HG03342 (cell line): ENCODE measurements around the gene EXOSC3.
"Not testable (repeated sequence)": the region's sequence is repeated elsewhere in the genome, so short reads cannot be mapped to it uniquely, and the experiment has no call there.

ENCODE experiments used
- ATAC-seq: cut with Tn5 transposase; IDR thresholded peaks from one replicate; pipeline ENCODE4 v1.9.1; 2021; ENCODE audit warnings: mild to moderate bottlenecking, moderate library complexity; ENCODE audit not compliant: unreplicated experiment

EXOSC3 gene

DNA sequence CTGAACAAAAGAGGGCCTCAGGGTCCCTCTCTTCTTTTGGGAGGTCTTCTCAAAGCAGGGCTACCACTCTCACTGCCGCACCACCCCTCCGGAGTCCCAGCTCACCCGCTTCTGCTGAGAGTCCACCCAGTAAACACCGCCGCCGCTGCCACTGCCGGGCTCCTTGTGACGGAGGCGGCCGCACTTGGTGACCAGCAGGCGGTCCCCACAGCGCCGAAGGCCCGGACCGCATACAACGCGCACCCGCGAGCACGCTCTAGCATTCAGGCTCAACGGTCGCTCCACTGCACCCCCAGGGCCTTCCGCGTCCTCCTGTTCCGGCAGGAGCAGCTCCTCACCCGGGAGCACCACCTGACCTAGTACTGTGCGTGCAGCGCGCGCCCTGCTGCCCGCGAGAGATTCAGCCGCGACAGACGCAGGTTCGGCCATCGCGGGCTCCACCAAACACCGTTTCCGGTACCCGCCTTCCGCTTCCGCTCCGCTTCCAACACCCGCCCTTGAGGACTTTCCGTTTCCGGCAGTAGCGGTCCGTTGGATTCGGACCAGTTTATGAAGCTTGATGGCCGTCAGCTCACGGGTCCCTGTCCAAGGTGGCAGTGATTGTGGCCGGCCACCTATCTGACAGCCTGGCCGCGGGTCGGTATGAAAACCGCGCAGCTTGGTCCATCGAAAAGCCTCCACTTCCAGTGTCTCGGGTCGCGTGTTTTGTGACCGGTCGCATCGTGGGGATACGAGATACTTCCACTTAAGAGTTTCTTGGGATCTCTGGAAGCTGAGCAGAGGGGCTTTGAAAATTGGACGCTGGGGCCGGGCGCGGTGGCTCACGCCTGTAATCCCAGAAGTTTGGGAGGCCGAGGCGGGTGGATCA, at the start of gene EXOSC3:
Gene EXOSC3 (minus strand): TSS at position 449 of the 868 bp plus-strand sequence. CDS start 20 bp downstream, at position 429.
- peak; percentile 91 for ATAC-seq

- no peak for ATAC-seq
These were observed 42.8 kb upstream of the EXOSC3 start for GRCh38 chr9:37827483-37828165.

DNA sequence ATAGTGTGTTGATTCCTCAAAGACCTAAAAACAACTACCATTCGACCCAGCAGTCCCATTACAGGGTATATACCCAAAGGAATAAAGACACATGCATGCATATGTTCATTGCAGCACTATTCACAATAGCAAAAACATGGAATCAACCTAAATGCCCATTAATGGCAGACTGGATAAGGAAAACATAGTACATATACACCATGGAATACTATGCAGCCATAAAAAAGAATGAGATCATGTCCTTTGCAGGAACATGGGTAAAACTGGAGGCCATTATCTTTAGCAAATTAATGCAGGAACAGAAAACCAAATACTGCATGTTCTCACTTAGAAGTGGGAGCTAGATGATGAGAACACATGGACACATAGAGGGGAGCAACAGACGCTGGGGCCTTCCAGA, 40.3 kb upstream of the EXOSC3 start:
- not testable (repeated sequence) for ATAC-seq

- no peak for ATAC-seq
These were observed 35.3 kb upstream of the EXOSC3 start for GRCh38 chr9:37820142-37820541.

DNA sequence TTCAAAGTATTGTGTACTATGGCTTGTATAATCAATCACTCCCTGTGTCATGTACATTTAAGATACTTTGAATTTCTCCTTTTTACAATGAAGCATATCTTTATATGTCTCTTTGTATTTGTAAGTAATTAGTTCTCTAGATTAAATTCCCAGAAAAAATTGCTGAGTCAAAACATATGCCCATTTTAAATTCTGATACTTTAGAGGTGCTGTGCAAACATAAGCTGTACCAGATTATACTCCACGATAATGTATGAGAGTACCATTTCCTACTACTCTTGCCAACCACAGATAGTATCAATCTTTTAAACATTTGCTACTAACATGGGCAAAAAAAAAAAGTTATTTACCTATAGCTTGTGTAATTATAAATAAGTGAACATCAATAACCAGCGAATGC, 34.0 kb upstream of the EXOSC3 start:
- no peak for ATAC-seq

- ATAC-seq, result no peak
These were observed 28.0 kb upstream of the EXOSC3 start for GRCh38 chr9:37812773-37813379.

DNA sequence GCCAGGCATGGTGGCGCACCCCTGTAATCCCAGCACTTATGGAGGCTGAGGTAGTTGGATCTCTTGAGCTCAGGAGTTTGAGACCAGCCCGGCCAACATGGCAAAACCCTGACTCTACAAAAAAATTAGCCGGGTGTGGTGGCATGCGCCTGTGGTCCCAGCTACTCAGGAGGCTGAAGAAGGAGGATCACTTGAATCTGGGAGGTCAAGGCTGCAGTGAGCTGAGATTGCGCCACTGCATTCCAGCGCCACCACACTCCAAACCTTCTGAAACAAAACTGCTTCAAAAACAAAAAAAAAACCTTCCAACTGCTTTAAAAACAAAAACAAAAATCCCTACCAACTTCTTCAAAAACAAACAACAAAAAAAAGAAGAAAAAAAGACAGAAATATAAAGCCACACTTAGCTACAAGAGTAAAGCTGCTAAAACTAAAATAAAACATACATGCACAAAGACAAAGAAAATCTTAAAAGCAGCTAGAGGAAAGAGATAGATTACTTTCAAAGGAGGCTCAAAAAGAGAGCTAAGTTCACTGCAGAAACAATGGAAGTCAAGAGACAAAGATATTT, 27.1 kb upstream of the EXOSC3 start:
- no peak for ATAC-seq

DNA sequence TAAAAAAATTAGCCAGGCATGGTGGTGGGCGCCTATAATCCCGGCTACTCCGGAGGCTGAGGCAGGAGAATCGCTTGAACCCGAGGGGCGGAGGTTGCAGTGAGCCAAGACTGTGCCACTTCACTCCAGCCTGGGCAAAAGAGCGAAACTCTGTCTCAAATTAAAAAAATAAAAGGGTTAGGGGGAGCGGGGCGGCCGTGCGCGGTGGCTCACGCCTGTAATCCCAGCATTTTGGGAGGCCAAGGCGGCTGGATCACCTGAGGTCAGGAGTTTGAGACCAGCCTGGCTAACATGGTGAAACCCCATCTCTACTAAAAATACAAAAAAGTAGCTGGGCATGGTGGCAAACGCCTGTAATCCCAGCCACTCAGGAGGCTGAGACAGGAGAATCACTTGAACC, 24.8 kb upstream of the EXOSC3 start:
- ATAC-seq, result not testable (repeated sequence)

GRCh38 chr9:37806271-37806670, 21.4 kb upstream of the EXOSC3 start:
- ATAC-seq, result no peak

GRCh38 chr9:37801959-37802711, 17.3 kb upstream of the EXOSC3 start:
- ATAC-seq, result no peak

DNA sequence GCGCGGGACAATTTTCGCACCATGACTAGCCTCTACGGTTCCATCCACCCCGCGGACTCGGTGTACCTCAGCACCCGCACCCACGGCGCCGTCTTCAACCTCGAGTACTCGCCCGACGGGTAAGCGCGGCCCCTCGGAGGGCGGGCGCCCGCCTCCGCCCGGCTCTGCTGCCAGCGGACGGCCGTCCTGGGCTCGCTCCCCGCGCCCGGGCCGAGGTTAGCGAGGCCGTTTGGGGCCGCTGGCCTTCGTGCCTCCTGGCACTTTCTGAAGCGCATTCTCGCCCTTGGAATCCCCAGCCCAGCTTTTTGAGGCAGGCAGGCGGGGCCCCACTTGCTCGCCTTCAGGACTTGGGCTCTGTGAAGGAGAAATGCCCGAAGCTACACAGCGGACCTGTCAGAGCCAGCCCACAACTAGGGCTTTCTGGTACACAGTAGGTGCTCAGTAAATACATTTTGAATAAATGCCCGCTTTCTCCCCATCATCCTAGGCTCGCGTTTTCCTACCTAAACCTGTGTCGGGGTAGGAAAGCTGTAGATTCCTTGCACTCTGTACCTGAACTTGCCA, 16.5 kb upstream of the EXOSC3 start:
- ATAC-seq, result peak; percentile 40

- peak; percentile 71 for ATAC-seq
These were observed 15.9 kb upstream of the EXOSC3 start, which contains the start of gene DCAF10 for GRCh38 chr9:37800631-37801286. TSS of gene DCAF10 (plus strand) at chr9:37800797. CDS start at chr9:37800867, 70 bp downstream.

DNA sequence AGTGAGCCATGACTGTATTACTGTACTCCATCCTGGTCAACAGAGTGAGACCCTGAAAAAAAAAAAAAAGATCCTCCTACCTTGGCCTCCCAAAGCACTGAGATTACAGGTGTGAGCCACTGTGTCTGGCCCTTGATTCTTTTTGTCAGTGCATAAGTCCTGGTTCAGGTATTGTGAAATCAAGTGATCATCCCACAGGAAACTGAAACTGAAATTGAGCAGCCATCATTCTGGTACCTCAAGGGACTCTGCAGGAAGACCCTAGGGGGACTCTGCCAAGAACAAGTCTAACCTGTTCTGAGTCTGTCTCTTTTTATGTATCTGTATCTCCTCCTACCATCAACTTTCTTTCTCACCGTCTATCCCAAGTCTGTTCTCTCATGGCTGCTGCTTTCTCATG, 13.8 kb upstream of the EXOSC3 start:
- ATAC-seq, result no peak

DNA sequence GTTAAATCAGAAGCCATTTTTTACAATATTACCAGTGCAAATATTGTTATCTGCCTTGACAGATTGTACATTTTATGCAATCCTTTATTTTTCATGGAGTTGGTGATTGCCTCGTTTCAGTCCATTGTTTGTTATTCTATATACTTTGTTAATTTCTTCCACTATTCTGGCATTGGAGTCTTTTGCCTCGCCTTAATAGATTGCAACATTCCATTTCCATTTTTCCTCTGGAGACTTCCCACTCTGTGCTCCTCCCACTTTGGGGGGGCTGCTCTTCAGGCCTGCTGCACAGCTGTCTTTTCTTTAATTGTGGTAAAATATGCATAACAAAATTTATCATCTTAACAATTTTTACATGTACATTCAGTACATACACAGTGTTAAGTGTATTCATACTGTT, 11.4 kb upstream of the EXOSC3 start:
- ATAC-seq, result no peak

DNA sequence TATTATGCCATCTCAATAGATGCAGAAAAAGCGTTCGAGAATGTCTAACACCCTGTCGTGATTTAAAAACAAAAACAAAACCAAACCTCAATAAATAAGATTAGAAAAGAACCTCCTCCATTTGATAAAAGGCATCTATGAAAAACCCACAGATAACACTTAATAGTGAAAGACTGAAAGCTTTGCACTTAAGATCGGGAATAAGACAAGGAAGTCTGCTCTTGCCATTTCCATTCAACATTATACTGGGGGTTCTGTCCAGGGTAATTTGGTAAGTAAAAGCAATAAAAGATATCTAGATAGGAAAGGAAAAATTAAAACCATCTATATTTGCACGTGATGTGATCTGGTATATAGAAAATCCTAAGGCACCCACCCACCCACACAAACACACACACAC, 7.3 kb upstream of the EXOSC3 start:
- ATAC-seq, result no peak

- ATAC-seq, result no peak
These were observed 5.2 kb upstream of the EXOSC3 start for GRCh38 chr9:37790096-37790495.

DNA sequence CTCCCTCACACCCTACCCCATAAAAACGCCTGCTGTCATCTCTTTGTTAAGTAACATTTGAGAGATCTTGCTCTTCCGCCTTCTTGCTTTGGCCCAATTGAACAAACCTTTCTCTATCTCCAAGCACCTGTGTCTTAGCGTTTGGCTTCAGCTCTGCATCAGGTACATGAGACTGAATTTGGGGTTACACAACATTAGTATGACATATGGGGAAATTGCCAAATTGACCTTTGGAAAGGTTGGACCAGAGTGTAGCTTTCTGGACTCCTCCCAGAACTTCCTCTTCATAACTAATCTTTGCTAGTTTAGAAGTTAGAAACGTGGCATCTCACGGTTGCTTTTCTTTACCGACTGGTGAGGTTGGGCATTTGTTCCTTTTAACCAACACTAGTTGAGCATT, 3.5 kb upstream of the EXOSC3 start:
- no peak for ATAC-seq

DNA sequence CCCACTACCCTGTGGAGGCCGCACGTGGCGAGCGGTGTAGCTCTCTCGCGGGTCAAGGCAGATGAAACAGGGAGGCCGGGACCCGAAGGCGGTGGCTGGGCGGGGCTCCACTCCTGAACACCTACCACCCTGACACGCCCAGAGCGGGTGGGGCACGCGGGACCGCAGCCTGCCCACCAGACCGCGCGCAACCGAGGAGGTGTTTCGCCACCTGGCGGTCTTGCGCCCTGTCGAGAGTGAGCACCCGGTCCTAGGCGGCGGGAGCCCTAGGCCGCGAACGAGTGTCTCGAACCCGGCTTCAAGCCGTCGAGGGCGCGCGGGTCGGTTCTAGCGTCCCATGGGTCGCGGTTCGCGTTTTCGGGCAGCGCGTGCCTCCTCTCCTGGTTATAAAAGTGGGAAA, 2.2 kb upstream of the EXOSC3 start:
- no peak for ATAC-seq

GRCh38 chr9:37784291-37784615, 611 bp downstream of the EXOSC3 start:
- no peak for ATAC-seq

DNA sequence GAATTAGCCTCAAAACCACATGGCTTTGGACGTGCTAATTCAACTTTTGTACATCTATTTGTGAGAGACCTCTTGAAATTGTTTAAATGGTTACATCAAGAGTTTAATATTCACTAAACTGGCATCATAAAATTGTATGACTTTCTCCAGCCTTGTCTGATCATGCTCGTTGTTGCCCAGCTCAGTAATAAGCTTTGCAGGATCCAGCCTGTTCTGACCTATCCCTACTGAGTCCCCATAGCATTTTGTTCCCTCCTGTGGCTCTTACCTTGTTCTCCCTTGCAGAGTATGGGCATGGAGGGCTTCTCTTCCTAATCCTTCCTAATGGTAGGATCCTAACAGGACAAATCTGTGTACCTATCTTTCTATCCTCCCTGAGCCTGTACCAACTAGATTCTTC, 6.3 kb downstream of the EXOSC3 start:
- ATAC-seq, result no peak
